SK-N-SH treated with all-trans-retinoic acid at 6 μM for 48 hours (cell line): ENCODE results near the gene SRRM5.

Source experiments
- ARNTL ChIP-seq: fragments of 450-650 bp; formaldehyde crosslinking; IDR thresholded peaks from 2 replicates; pipeline ENCODE4 v1.5.0; 2020; ENCODE audit warnings: low read depth, mild to moderate bottlenecking, moderate library complexity, borderline replicate concordance
- CSDC2 ChIP-seq: fragments of 250-450 bp; sonication (Bioruptor Pico); IDR thresholded peaks from 2 replicates; pipeline ENCODE4 v1.5.0; 2020; ENCODE audit warnings: mild to moderate bottlenecking, moderate library complexity
- ESRRG ChIP-seq: fragments of 250-450 bp; sonication (Bioruptor Pico); IDR thresholded peaks from 2 replicates; pipeline ENCODE4 v1.6.1; 2021; ENCODE audit warnings: mild to moderate bottlenecking
- GLIS3 ChIP-seq: fragments of 250-450 bp; sonication (Bioruptor Pico); IDR thresholded peaks from 2 replicates; pipeline ENCODE4 v1.5.0; 2020; ENCODE audit warnings: mild to moderate bottlenecking, moderate library complexity
- OSR1 ChIP-seq: fragments of 250-450 bp; sonication (Bioruptor Pico); IDR thresholded peaks from 2 replicates; pipeline ENCODE4 v1.8.0; 2022; ENCODE audit warnings: moderate library complexity, mild to moderate bottlenecking, inconsistent platforms
- POU6F1 ChIP-seq: fragments of 250-450 bp; sonication (Bioruptor Pico); IDR thresholded peaks from 2 replicates; pipeline ENCODE4 v1.8.0; 2021; ENCODE audit warnings: low read depth, mild to moderate bottlenecking, moderate library complexity, borderline replicate concordance
- RARB ChIP-seq: fragments of 250-450 bp; sonication (Bioruptor Pico); IDR thresholded peaks from 2 replicates; pipeline ENCODE4 v1.8.0; 2021; ENCODE audit warnings: mild to moderate bottlenecking, moderate library complexity
- SNAI2 ChIP-seq: fragments of 250-450 bp; sonication (Bioruptor Pico); IDR thresholded peaks from 2 replicates; pipeline ENCODE4 v1.5.0; 2020; ENCODE audit warnings: mild to moderate bottlenecking, moderate library complexity
- TCF4 ChIP-seq: fragments of 250-450 bp; sonication (Bioruptor Pico); IDR thresholded peaks from 2 replicates; pipeline ENCODE4 v1.8.0; 2021; ENCODE audit warnings: mild to moderate bottlenecking, moderate library complexity, borderline replicate concordance
- TOX ChIP-seq: fragments of 250-450 bp; sonication (Bioruptor Pico); IDR thresholded peaks from 2 replicates; pipeline ENCODE4 v1.8.0; 2021; ENCODE audit warnings: mild to moderate bottlenecking, moderate library complexity, borderline replicate concordance
- ZFP3 ChIP-seq: fragments of 250-450 bp; sonication (Bioruptor Pico); IDR thresholded peaks from 2 replicates; pipeline ENCODE4 v1.5.0; 2020; ENCODE audit warnings: mild to moderate bottlenecking, moderate library complexity
- TF ChIP-seq, protein P1 (sequence below): fragments of 250-450 bp; sonication (Bioruptor Pico); IDR thresholded peaks from 2 replicates; pipeline ENCODE4 v1.8.0; 2020; ENCODE audit warnings: mild to moderate bottlenecking, moderate library complexity, borderline replicate concordance

- TF ChIP-seq POU6F1 (CRISPR knock-in tag) (no peak), SNAI2 (CRISPR knock-in tag) (no peak), RARB (CRISPR knock-in tag) (no peak), TCF4 (no peak), TOX (CRISPR knock-in tag) (no peak), ZFP3 (CRISPR knock-in tag) (no peak), OSR1 (CRISPR knock-in tag) (no peak), GLIS3 (CRISPR knock-in tag) (no peak), ESRRG (CRISPR knock-in tag) (no peak), CSDC2 (CRISPR knock-in tag) (no peak), ARNTL (CRISPR knock-in tag) (no peak)
- TF ChIP-seq, protein P1, sequence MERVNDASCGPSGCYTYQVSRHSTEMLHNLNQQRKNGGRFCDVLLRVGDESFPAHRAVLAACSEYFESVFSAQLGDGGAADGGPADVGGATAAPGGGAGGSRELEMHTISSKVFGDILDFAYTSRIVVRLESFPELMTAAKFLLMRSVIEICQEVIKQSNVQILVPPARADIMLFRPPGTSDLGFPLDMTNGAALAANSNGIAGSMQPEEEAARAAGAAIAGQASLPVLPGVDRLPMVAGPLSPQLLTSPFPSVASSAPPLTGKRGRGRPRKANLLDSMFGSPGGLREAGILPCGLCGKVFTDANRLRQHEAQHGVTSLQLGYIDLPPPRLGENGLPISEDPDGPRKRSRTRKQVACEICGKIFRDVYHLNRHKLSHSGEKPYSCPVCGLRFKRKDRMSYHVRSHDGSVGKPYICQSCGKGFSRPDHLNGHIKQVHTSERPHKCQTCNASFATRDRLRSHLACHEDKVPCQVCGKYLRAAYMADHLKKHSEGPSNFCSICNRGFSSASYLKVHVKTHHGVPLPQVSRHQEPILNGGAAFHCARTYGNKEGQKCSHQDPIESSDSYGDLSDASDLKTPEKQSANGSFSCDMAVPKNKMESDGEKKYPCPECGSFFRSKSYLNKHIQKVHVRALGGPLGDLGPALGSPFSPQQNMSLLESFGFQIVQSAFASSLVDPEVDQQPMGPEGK (CRISPR knock-in tag), result no peak
Observed at GRCh38 chr19:43609872-43610271, 2.0 kb upstream of the SRRM5 start.
